Endothelial cell of umbilical vein (primary cell): ENCODE data around the gene TENT5C. TPM values are rescaled to one million over a fixed set of nuclear protein-coding genes. Genes with fewer than 3 reads are reported as not detected.

Experiments used
- BruUV-seq: library from RNA; stranded (reverse); fragments of 400-500 nt; replicated peaks from 2 replicates; lab custom pipeline; 2021; lab: Mats Ljungman, UMichigan
- CTCF ChIA-PET: fragments of 300-600, 350-600 bp; sonication (Branson Sonifier 250); formaldehyde crosslinking; loops from one replicate; lab custom pipeline; 2021; ENCODE audit warnings: antibody characterized with exemption, inconsistent platforms; lab: Charles Lee
- POLR2A ChIA-PET: fragments of 300-600, 350-600 bp; sonication (Branson Sonifier 250); formaldehyde crosslinking; loops from one replicate; lab custom pipeline; 2021; ENCODE audit warnings: antibody characterized with exemption, inconsistent platforms; lab: Charles Lee
- DNase-seq: peaks from one replicate; pipeline ENCODE4 v3.0.0-alpha.2; 2011; ENCODE audit warnings: low read depth, low spot score
- FAIRE-seq: peaks from 2 replicates; lab custom pipeline; 2011; peaks lifted over from hg19 to GRCh38; lab: Jason Lieb, UNC
- H2AFZ ChIP-seq: 2 replicates; pipeline ENCODE4 v1.6.0; 2012; ENCODE audit warnings: low read depth, low read length, control low read depth, inconsistent platforms
- H3K27ac ChIP-seq: 2 replicates; pipeline ENCODE4 v1.5.1; 2011; ENCODE audit warnings: low read depth, mild to moderate bottlenecking, control low read depth, low read length, moderate library complexity; ENCODE audit not compliant: insufficient read depth
- H3K27me3 ChIP-seq, 2 experiments: 2 replicates each; pipeline versions ENCODE4 v1.6.0 to v1.6.1; 2011; ENCODE audit warnings: low read length in 2 of 2, mixed read lengths in 1 of 2; ENCODE audit not compliant: control insufficient read depth in 2 of 2, insufficient read depth in 2 of 2
- H3K36me3 ChIP-seq, 2 experiments: 2 replicates in 1 of 2; 3 replicates in 1 of 2; pipeline ENCODE4 v1.5.1; 2011; ENCODE audit warnings: low read length in 2 of 2, mild to moderate bottlenecking in 1 of 2, moderate library complexity in 1 of 2; ENCODE audit not compliant: control insufficient read depth in 2 of 2, insufficient read depth in 2 of 2; ENCODE audit errors: extremely low read depth in 1 of 2
- H3K4me1 ChIP-seq: 3 replicates; pipeline ENCODE4 v1.5.1; 2011; ENCODE audit warnings: mild to moderate bottlenecking, low read length; ENCODE audit not compliant: control insufficient read depth, insufficient read depth; ENCODE audit errors: extremely low read depth
- H3K4me2 ChIP-seq: 2 replicates; pipeline ENCODE4 v1.6.1; 2011; ENCODE audit warnings: low read length, control low read depth, mixed read lengths; ENCODE audit not compliant: insufficient read depth
- H3K4me3 ChIP-seq, 3 experiments: fragments of 200-600 bp in 1 of 3; sonication (generic), shearing (Covaris generic) in 1 of 3; replicated peaks in 1 of 3; 2 replicates each; pipeline ENCODE4 v1.5.1; 2011 to 2016; ENCODE audit warnings: control low read depth in 3 of 3, low read length in 3 of 3, mild to moderate bottlenecking in 2 of 3, inconsistent platforms in 1 of 3, low read depth in 1 of 3, moderate library complexity in 1 of 3; ENCODE audit not compliant: insufficient read depth in 1 of 3
- H3K79me2 ChIP-seq: 2 replicates; pipeline ENCODE4 v1.6.0; 2012; ENCODE audit warnings: low read length, inconsistent platforms; ENCODE audit not compliant: control insufficient read depth, insufficient read depth
- H3K9ac ChIP-seq: replicated peaks from 2 replicates; pipeline ENCODE3; 2011; ENCODE audit warnings: low read length, control low read depth; ENCODE audit not compliant: insufficient read depth; ENCODE audit errors: extremely low read depth
- H3K9me1 ChIP-seq: replicated peaks from 3 replicates; pipeline ENCODE4 v1.6.0; 2011; ENCODE audit warnings: mild to moderate bottlenecking, low read length; ENCODE audit not compliant: control insufficient read depth, insufficient read depth; ENCODE audit errors: extremely low read depth
- H3K9me3 ChIP-seq: replicated peaks from 2 replicates; pipeline ENCODE4 v1.5.1; 2012; ENCODE audit warnings: low read length, inconsistent platforms; ENCODE audit not compliant: control insufficient read depth, insufficient read depth
- H4K20me1 ChIP-seq: replicated peaks from 2 replicates; pipeline ENCODE3; 2011; ENCODE audit warnings: mild to moderate bottlenecking, low read length; ENCODE audit not compliant: control insufficient read depth, insufficient read depth; ENCODE audit errors: extremely low read depth
- EZH2 ChIP-seq: IDR thresholded peaks from 2 replicates; pipeline ENCODE4 v1.6.1; 2012; ENCODE audit warnings: borderline replicate concordance, low read depth, mild to moderate bottlenecking, moderate library complexity, low read length, inconsistent platforms; ENCODE audit not compliant: severe bottlenecking
- FOS ChIP-seq: IDR thresholded peaks from 2 replicates; pipeline ENCODE4 v1.6.1; 2011; ENCODE audit warnings: mild to moderate bottlenecking, low read length, moderate library complexity, borderline replicate concordance; ENCODE audit not compliant: insufficient read depth
- GATA2 ChIP-seq: IDR thresholded peaks from 2 replicates; pipeline ENCODE4 v1.7.0; 2011; ENCODE audit warnings: low read depth, mild to moderate bottlenecking, moderate library complexity, mixed read lengths, low read length; ENCODE audit not compliant: insufficient read length, insufficient read depth
- JUN ChIP-seq: IDR thresholded peaks from 2 replicates; pipeline ENCODE4 v1.6.1; 2011; ENCODE audit warnings: borderline replicate concordance, low read depth; ENCODE audit not compliant: insufficient read length, insufficient read depth
- MYC ChIP-seq: IDR thresholded peaks from one replicate; pipeline ENCODE4 v1.6.1; 2011; ENCODE audit warnings: mild to moderate bottlenecking, low read depth, low read length
- POLR2A ChIP-seq: IDR thresholded peaks from 2 replicates; pipeline ENCODE4 v1.6.1; 2012; ENCODE audit warnings: low read depth, mild to moderate bottlenecking, control low read depth, low read length
- POLR2AphosphoS5 ChIP-seq: IDR thresholded peaks from 2 replicates; pipeline ENCODE4 v1.6.1; 2012; ENCODE audit warnings: low read depth, mild to moderate bottlenecking, control low read depth, low read length, moderate library complexity; ENCODE audit not compliant: insufficient read depth
- dilution Hi-C: fragments of 300-500 bp; cut with MboI; formaldehyde crosslinking; loops from one replicate; pipeline ENCODE4 v1.15.0; 2019; ENCODE audit warnings: low sequenced_read_pairs; ENCODE audit not compliant: extremely low pct_ligation_motif_present
- intact Hi-C: fragments of 100-400 bp; cut with micrococcal nuclease; formaldehyde crosslinking; loops from one replicate; pipeline ENCODE4 v1.10.0; 2022
- polyA plus RNA-seq, 4 experiments: library from polyadenylated mRNA; depleted of rRNA in 3 of 4; stranded (reverse) in 3 of 4; unstranded in 1 of 4; fragments of >200 nt; gene quantifications; 2 replicates each; pipeline versions ENCODE4 v1.2.1 to v1.2.3, GENCODE V29; 2011 to 2012; ENCODE audit warnings: missing spikeins in 1 of 4
- total RNA-seq: library from RNA; stranded (reverse); gene quantifications from 2 replicates; pipeline ENCODE4 v1.2.3, GENCODE V29; 2021
- TF ChIP-seq, protein P1 (sequence below): IDR thresholded peaks from 2 replicates; pipeline ENCODE4 v1.6.1; 2011; ENCODE audit not compliant: insufficient read depth, insufficient read length
- TF ChIP-seq, protein P2 (sequence below), 2 donors: IDR thresholded peaks; 1 replicate in 1 of 2; 2 replicates in 1 of 2; pipeline ENCODE4 v1.5.1; 2011; ENCODE audit warnings: low read length in 2 of 2, mild to moderate bottlenecking in 2 of 2, moderate library complexity in 2 of 2, control low read depth in 1 of 2, inconsistent platforms in 1 of 2, low read depth in 1 of 2; ENCODE audit not compliant: insufficient read depth in 1 of 2; ENCODE audit errors: extremely low read depth in 1 of 2

Gene TENT5C
- total and polyA plus RNA-seq, 2 donors (not counting 3 experiments of a cell fraction or from before 2014, with no cell fraction given), result 0.06 to 0.22 TPM

DNA sequence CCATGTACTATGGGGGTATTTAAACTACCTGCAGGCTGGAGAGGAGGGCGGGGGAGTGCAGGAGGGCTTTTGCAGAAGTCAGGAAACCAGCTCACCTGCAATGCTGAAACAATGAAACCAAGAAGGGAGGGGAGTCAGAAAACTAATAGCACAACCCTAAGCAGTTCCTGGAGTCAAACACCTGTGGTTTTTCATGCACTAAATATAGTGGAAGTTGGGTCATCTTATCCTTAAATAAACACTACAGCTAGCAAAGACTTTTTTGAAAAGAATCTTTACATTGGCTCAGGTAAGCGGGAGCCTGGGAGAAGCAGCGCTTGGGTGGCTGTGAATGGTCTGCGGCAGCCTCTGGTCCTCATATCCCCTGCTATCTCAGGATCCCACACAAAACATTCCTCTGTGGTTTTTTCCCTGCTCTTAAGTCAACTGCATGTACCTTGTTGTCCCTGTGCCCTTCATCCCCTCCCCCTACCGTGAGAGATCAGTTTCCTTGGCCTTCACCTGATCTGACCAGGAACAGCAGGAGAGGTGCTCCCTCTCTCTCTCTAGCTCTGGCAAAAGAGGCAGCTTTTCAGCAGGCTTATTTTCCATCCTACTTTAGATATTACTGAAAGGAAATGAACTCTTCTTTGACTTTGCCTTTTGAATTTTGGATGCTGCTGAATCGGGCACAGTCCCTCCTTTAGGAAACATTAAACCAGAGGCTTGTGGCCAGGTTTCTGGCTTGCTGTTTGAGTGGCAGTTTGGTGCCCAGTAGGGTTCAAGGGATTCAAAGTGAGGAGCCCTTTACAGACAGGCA is 26.6 kb downstream of the TENT5C start:
- BruUV-seq, result no TSS peak
- Histone ChIP-seq H3K27ac (no peak overlapping the region), H3K4me2 (no peak overlapping the region), H3K4me3 (no peak overlapping the region), H3K27me3 (no peaks in the 10 kb centered on the region), H2AFZ (no peak overlapping the region), H3K9me3 (no peaks in the 10 kb centered on the region), H3K79me2 (no peaks in the 10 kb centered on the region), H3K9me1 (no peaks in the 10 kb centered on the region), H3K9ac (no peak overlapping the region), H4K20me1 (no peaks in the 10 kb centered on the region), H3K36me3 (no peaks in the 10 kb centered on the region), H3K4me1 (no peaks in the 10 kb centered on the region)
- POLR2A ChIA-PET, result no interaction called here
- DNase-seq (no peak), FAIRE-seq (no peak)
- dilution Hi-C loops, result no loop called here
- no peak for TF ChIP-seq POLR2AphosphoS5
- intact Hi-C loops, result no loop called here
- CTCF ChIA-PET, result interaction anchor here (1.2 kb wide), 1 partner anchor 25 kb away, joined by 3 read pairs; no protein-coding TSS in a partner anchor

DNA sequence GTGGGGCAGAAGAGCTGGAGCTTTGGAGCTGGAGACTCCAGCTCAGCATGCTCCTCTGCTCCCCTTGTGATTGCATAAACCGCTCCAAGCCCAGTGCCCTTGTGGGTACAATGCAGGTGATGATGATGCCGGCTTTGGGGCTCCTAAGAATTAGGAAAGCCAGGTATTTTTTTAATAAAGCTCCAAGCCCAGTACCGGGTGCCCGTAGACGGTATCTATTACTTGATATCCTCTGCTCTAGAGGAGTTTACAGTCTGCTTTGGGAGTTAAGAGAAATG is 27.2 kb downstream of the TENT5C start:
- POLR2A ChIA-PET, result no interaction called here

More for the DNA sequence above, 27.2 kb downstream of the TENT5C start:
- intact Hi-C loops, result no loop called here
- DNase-seq, result no peak
- Histone ChIP-seq H2AFZ (no peak overlapping the region), H3K27me3 (no peaks in the 10 kb centered on the region), H4K20me1 (no peaks in the 10 kb centered on the region), H3K36me3 (no peaks in the 10 kb centered on the region), H3K9me3 (no peaks in the 10 kb centered on the region), H3K9ac (no peak overlapping the region), H3K4me3 (no peak overlapping the region), H3K27ac (no peak overlapping the region), H3K4me2 (no peak overlapping the region), H3K4me1 (no peaks in the 10 kb centered on the region), H3K9me1 (no peaks in the 10 kb centered on the region), H3K79me2 (no peaks in the 10 kb centered on the region)
- no peak for FAIRE-seq
- no TSS peak for BruUV-seq
- no peak for TF ChIP-seq GATA2
- no peak for TF ChIP-seq JUN
- TF ChIP-seq, protein P1, sequence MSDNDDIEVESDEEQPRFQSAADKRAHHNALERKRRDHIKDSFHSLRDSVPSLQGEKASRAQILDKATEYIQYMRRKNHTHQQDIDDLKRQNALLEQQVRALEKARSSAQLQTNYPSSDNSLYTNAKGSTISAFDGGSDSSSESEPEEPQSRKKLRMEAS, result no peak
- no peak for TF ChIP-seq MYC
- TF ChIP-seq FOS, result no peak
- TF ChIP-seq EZH2, result no peak
- TF ChIP-seq POLR2AphosphoS5, result no peak
- no peak for TF ChIP-seq POLR2A
- TF ChIP-seq, protein P2, sequence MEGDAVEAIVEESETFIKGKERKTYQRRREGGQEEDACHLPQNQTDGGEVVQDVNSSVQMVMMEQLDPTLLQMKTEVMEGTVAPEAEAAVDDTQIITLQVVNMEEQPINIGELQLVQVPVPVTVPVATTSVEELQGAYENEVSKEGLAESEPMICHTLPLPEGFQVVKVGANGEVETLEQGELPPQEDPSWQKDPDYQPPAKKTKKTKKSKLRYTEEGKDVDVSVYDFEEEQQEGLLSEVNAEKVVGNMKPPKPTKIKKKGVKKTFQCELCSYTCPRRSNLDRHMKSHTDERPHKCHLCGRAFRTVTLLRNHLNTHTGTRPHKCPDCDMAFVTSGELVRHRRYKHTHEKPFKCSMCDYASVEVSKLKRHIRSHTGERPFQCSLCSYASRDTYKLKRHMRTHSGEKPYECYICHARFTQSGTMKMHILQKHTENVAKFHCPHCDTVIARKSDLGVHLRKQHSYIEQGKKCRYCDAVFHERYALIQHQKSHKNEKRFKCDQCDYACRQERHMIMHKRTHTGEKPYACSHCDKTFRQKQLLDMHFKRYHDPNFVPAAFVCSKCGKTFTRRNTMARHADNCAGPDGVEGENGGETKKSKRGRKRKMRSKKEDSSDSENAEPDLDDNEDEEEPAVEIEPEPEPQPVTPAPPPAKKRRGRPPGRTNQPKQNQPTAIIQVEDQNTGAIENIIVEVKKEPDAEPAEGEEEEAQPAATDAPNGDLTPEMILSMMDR (IDR thresholded peaks at IDR 0.05; ENCODE audit: extremely low read depth in 1 of 2, insufficient read depth in 1 of 2, low read depth in 1 of 2, low read length in 2 of 2), result no peak
- CTCF ChIA-PET, result interaction anchor here (1.2 kb wide), 1 partner anchor 25 kb away, joined by 3 read pairs; no protein-coding TSS in a partner anchor
- dilution Hi-C loops, result no loop called here
